Stimulated activated CD4-positive, alpha-beta T cell treated with anti-CD3 and anti-CD28 coated beads, TNF-alpha, amount 100 ng/mL, for 24 hours (primary cell): ENCODE data around the gene MTARC2.
"Not testable (repeated sequence)": the region's sequence is repeated elsewhere in the genome, so short reads cannot be mapped to it uniquely, and the experiment has no call there.

Experiments
- DNase-seq, 3 experiments: peaks; one replicate each; pipeline ENCODE4 v3.0.0-alpha.2; 2020; ENCODE audit warnings: low read depth in 3 of 3

MTARC2 gene

GRCh38 chr1:220732137-220732536, 16.0 kb upstream of the MTARC2 start:
- DNase-seq = no peak

DNA sequence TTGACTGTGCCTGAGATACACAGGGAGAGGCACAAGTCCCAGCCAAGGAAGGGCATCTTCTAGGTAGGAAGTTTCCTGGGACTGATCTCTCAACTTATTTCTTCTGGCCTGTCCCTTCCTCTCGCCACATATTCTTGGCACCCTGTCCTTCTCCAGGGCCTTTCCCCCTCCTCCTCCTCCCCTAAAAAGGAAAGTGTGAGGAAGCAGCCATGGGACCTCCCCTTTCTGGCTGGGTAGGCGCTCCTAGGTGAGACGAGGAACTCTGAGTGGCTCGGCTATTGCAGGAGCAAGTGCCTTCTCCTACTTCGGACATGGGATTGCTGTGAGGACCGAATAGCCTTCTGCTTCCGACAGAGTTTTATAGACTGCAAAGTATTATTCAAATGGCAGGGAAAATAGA, 15.5 kb upstream of the MTARC2 start:
- DNase-seq = no peak

DNA sequence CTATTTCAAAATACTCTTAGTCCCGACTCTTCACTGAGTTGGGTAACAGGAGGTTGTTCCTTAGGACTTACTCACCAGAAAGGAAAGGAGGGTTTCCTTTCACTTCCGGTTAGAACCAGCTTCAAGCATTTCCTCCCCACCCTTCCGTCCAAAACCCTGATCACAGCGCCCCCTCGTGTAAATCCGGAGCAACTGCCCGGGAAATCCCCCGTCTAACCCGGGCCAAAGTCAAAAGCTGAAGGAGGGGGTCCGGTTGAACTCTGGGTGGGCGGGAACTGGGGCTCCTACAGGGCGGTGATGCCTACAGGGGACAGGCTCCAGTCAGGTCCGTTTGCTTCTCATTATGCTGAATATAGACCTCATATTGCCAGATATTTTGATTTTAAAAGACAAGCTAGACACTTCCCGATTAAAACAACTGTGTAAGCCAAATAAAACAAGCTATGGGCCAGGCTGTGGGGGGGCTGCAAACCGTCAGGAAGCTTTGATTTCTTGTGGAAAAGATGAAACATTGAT, 15.0 kb upstream of the MTARC2 start:
- peak; percentile 60 to 71 (median 69) for DNase-seq

GRCh38 chr1:220734571-220735326, 13.4 kb upstream of the MTARC2 start:
- DNase-seq = no peak

DNA sequence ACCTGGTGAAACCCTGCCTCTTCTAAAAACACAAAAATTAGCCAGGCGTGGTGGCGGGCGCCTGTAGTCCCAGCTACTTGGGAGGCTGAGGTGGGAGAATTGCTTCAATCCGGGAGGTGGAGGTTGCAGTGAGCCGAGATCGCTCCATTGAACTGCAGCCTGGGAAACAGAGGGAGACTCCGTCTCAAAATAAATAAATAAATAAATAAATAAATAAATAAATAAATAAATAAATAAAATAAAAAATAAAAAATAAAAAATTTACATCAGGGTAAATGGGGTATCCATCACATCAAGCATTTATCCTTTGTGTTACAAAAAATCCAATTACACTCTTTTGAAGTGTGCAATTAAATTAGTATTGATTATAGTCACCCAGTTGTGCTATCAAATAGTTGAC, 11.8 kb upstream of the MTARC2 start:
- not testable (repeated sequence) for DNase-seq

DNA sequence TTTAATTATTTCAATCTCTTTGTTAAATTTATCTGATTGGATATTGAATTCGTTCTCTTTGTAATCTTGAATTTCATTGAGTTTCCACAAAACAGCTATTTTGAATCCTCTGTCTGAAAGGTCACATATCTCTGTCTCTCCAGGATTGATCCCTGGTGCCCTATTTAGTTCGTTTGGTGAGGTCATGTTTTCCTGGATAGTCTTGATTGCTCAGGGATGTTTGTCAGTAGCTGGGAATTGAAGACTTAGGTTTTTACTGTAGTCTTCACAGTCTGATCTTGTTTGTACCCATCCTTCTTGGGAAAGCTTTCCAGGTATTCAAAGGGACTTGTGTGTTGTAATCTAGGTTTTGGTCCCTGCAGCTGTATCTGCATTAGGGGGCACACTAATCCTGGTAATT, 6.8 kb upstream of the MTARC2 start:
- DNase-seq = no peak

DNA sequence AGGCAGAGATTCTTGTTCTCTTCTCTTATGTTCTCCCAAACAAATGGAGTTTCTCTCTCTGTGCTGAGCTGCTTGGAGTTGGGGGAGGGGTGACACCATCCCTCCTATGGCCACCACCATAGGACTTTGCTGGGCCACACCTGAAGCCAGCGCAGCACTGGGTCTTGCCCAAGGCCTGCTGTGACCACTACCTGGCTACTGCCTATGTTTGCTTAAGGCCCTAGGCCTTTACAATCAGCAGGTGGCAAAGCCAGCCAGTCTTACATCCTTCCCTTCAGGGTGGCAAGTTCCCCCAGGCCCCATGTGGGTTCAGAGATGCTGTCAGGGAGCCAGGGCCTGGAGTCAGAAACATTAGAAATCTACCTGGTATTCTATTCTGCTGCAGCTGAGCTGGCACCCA, 6.3 kb upstream of the MTARC2 start:
- no peak for DNase-seq

GRCh38 chr1:220742520-220742919, 5.6 kb upstream of the MTARC2 start:
- no peak for DNase-seq

DNA sequence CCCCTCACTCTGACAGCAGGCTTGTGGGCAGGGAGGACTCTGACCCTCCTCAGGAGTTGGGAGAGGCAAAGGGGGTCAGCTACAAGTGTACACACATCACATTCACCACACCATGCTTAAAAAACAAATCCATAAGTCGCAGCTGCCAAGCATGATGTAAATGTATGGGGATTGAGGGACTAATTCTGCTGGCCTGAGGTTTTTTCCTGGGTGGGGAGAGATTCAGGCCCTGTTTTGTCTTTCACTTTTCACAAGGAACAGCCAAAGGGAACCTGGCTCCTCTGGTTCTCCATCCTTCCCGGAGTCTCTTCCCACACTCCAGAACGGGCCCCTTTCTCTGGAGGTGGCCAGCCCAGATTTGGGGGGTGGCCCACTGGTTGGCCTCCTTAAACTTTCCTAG, 1.3 kb upstream of the MTARC2 start:
- no peak for DNase-seq

DNA sequence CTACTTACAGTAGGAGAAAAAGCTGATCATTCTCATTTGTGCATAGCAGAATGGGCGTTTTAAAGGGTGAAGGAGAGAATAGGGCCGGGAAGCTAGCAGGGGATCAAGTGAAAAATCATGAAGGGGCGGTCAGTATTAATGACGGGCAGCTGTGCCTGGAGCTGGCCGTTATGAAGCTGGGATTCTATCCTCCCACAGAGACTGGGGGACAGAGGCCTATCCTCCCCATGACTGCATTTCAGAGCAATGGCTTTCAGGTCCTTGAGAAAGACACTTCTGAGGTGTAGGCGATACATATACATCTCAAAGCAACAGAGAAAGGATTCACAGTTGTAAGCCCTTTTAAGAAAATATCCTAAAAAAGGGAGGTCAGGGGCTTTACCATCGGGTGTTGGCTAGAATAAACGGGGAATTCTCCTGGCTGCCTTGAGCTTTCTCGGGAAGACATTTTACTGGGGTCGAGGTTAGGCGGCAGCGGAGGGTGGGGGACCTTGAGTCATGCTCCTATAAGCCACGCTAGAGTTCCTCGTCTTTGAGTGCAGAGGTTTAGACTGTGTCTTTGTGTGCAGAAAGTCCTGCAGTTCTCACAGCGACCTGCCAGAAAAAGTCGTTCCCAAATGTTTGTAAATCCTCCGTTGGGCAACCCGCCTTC, 559 bp upstream of the MTARC2 start:
- DNase-seq = no peak

- DNase-seq = no peak
Measured at GRCh38 chr1:220748936-220749335, 814 bp downstream of the MTARC2 start.

- DNase-seq = no peak
Measured at GRCh38 chr1:220750131-220750515, 2.0 kb downstream of the MTARC2 start.

GRCh38 chr1:220751111-220751510, 3.0 kb downstream of the MTARC2 start:
- no peak for DNase-seq

DNA sequence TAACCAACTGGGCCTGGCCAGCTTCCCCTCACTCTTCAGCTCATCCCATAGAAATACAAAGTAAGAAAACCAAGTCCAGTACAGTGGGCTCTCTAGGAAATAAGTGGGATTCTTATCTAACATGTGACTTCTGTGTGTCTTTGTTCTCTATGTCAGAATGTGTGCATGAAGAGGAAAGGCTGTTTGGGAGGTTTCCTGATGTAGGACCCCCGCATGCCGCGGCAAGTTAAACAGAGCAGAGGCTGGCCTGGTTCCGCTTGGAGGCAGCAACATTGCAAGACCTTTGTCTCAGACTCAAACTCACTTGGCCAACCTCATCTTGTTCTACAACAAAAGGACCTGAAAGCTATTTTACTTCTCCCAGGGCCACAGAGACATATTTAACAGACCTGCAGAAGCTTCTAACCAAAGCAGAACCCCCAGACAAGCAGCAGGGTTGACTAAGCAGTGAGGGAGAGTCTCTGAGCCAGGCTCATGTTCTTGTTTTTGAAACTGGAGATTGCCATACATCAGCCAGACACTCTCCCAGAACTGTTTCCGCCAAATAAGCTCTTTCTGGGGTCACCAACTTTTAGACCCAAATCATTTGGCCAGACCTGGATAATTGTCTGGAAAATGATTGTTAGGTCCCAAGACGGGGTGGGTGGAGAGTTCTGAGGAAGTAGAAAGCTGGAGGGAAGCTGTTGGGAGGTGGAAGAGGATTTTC, 6.2 kb downstream of the MTARC2 start:
- DNase-seq = no peak

DNA sequence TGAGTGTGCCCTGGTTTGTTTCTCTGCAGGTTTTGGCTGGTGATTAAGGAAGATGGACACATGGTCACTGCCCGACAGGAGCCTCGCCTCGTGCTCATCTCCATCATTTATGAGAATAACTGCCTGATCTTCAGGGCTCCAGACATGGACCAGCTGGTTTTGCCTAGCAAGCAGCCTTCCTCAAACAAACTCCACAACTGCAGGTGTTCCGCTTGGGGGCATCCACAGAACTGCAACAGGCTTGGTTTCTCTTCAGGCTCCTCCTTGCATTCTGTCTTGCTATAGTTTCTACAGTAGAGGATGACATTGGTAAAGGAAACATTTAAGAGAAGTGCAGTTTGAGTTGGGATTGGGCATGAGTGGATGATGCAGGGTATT, 6.8 kb downstream of the MTARC2 start:
- DNase-seq = no peak

DNA sequence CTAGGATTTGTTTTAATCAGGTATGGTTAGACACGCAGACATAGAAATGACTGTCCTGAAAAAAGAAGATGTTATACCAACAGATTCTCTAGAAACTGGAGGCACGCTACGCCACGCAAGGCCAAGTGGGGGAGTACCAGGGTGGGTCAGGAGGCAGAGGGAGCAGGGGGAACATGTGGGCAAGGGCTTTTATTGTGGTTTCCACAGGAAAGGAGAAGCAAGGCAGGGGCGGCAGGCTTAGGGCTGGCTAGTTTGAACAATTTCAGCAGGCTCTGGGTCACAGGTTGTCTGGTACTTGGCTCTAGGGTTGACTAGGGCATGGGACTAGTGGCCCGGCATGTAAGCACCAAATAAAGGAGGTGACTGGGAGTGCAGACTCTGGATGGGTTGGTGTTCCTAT, 7.2 kb downstream of the MTARC2 start:
- DNase-seq = no peak

- DNase-seq = no peak
Measured at GRCh38 chr1:220757441-220757840, 9.3 kb downstream of the MTARC2 start.

DNA sequence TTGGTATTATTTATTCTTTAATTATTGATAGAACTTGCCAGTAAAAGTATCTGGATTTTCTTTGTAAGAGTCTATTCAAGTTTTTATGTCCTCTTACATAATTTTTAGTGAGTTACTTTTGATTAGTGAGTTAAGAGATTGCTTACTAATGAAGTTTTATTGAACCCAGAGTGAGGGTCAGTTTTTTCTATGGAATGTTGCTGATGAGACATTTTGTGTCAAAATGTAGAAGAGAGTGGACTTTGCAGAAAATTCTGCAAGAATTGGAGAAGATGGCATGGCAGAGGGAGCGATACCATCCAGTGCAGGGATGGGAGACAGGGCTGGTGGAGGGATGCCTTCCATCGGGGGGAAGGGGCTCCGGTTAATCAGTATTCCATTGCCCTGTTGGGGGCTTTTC, 11.0 kb downstream of the MTARC2 start:
- no peak for DNase-seq

GRCh38 chr1:220761688-220762427, 13.7 kb downstream of the MTARC2 start:
- DNase-seq = no peak

GRCh38 chr1:220764757-220765156, 16.6 kb downstream of the MTARC2 start:
- no peak for DNase-seq

DNA sequence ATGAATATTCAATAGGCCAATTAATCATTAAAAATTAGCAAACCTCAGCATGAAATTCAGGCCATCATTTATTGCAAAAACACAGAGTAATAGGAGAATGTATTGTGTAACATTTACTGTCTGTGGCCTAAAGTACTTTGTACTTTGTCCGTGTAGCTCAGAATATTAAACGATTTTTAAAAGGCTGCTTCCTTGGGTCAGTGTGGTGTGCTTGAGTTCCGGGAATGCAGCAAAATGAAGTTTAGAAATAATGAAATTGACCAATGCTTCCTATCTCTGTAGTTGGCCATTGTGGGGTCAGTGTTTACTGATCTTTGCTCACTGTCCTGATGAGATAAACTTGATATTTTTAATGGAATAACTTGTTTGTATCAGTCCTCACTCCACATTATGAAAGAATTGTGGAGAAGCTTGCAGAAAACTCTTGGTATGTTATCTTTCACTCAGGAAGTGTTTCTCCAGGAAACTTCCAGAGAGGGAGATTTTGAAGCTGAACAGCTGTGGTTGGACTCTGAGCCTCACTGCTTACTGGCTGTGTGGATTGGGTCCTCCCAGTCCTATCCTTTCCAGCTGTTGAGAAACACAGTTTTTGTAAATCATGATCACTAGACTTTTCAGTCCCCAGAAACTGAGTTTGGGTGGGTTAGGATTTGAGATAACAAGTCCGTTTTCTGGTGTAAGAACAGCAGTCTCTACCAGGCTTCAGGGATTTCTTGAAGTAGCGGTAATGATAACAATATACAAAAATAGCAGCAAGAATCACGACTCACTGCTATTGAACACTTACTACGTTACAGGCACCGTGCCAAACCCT, 19.4 kb downstream of the MTARC2 start:
- DNase-seq = no peak
